ENCODE data around the gene HBEGF. TPM values are rescaled to one million over a fixed set of nuclear protein-coding genes. Genes with fewer than 3 reads are reported as not detected.

Gene HBEGF
- total and polyA plus RNA-seq, 2 experiments from 2014 or later = 2.2 to 2.9 TPM

- ATAC-seq (peak; percentile 16), DNase-seq (ENCODE audit: low spot score) (peak; percentile 88)
- TF ChIP-seq CTCF (conservative IDR thresholded peaks at IDR 0.05; ENCODE audit: low read depth in 2 of 2) (peak; percentile 61 to 63), JUNB (IDR thresholded peaks at IDR 0.05; ENCODE audit: unreplicated experiment) (no peak)
- peaks cover 10% of the 10 kb centered on the region for H3K4me1 Mint-ChIP-seq
- H3K9me3 Mint-ChIP-seq = no peaks in the 10 kb centered on the region
- H3K27me3 Mint-ChIP-seq (ENCODE audit: insufficient read depth, low read depth, poor library complexity) = peaks cover 20% of the 10 kb centered on the region
- no peak overlapping the region for H3K27ac Mint-ChIP-seq
- no peak overlapping the region for H3K4me2 ChIP-seq
- H4K20me1 ChIP-seq (replicated peaks; ENCODE audit: insufficient read depth) = no peaks in the 10 kb centered on the region
- H3K9me2 ChIP-seq (ENCODE audit: insufficient read depth) = 0 out of 2 replicates have a peak, but pooled peaks cover 2% of the 10 kb centered on the region
- no peak overlapping the region for H3K4me3 Mint-ChIP-seq
- no peaks in the 10 kb centered on the region for H3K36me3 Mint-ChIP-seq (ENCODE audit: low read depth)
- H3F3A ChIP-seq (replicated peaks; ENCODE audit: low read depth) = no peaks in the 10 kb centered on the region
- H3K4me3 ChIP-seq = no peak overlapping the region
- H3K79me2 ChIP-seq (replicated peaks; ENCODE audit: insufficient read depth) = no peaks in the 10 kb centered on the region
- no peak overlapping the region for H3K27ac ChIP-seq (ENCODE audit: low read depth)
- 0 out of 2 replicates have a peak, but pooled peaks cover 4% of the 10 kb centered on the region for H3K4me1 ChIP-seq (ENCODE audit: insufficient read depth)
- no peaks in the 10 kb centered on the region for H3K36me3 ChIP-seq (ENCODE audit: insufficient read depth)
- H2AFZ ChIP-seq = no peak overlapping the region
- peaks cover 3% of the 10 kb centered on the region; the same call in 1 of the 2 replicates for H3K27me3 ChIP-seq (ENCODE audit: insufficient read depth)
These were observed 12.4 kb upstream of the HBEGF start for GRCh38 chr5:140358738-140359310.

- 0 out of 2 replicates have a peak, but pooled peaks cover 2% of the 10 kb centered on the region for H3K9me2 ChIP-seq (ENCODE audit: insufficient read depth)
- H4K20me1 ChIP-seq (replicated peaks; ENCODE audit: insufficient read depth) = no peaks in the 10 kb centered on the region
- H3K27me3 Mint-ChIP-seq (ENCODE audit: insufficient read depth, low read depth, poor library complexity) = peaks cover 18% of the 10 kb centered on the region
- H3K27me3 ChIP-seq (ENCODE audit: insufficient read depth) = no peaks in the 10 kb centered on the region
- 0 out of 2 replicates have a peak, but pooled peaks cover 4% of the 10 kb centered on the region for H3K4me1 ChIP-seq (ENCODE audit: insufficient read depth)
- TF ChIP-seq CTCF (conservative IDR thresholded peaks at IDR 0.05; ENCODE audit: low read depth in 2 of 2) (peak; percentile 83 to 97), ZNF331 (CRISPR knock-in tag; IDR thresholded peaks at IDR 0.05; ENCODE audit: low read depth) (no peak)
- H3K4me3 ChIP-seq = peak overlapping the region; percentile 29; the same call in 1 of the 2 replicates
- peaks cover 9% of the 10 kb centered on the region for H3K4me1 Mint-ChIP-seq
- no peak overlapping the region for H3K4me2 ChIP-seq
- ATAC-seq (peak; percentile 92), DNase-seq (ENCODE audit: low spot score) (peak; percentile 91)
- no peak overlapping the region for H3K27ac ChIP-seq (ENCODE audit: low read depth)
- H3F3A ChIP-seq (replicated peaks; ENCODE audit: low read depth) = no peaks in the 10 kb centered on the region
- peak overlapping the region; percentile 69 for H2AFZ ChIP-seq
- no peaks in the 10 kb centered on the region for H3K36me3 Mint-ChIP-seq (ENCODE audit: low read depth)
- no peak overlapping the region for H3K27ac Mint-ChIP-seq
- no peaks in the 10 kb centered on the region for H3K9me3 Mint-ChIP-seq
- H3K79me2 ChIP-seq (replicated peaks; ENCODE audit: insufficient read depth) = no peaks in the 10 kb centered on the region
- H3K4me3 Mint-ChIP-seq = 0 out of 3 replicates have a peak overlapping the region, but pooled peaks have one; percentile 40
- H3K36me3 ChIP-seq (ENCODE audit: insufficient read depth) = no peaks in the 10 kb centered on the region
These were observed 11.3 kb upstream of the HBEGF start for GRCh38 chr5:140357726-140358093.

Data from GM23338 (cell line).